IMR-90 (cell line): Measurements from ENCODE around the gene EPB41L1. TPM values are rescaled to one million over a fixed set of nuclear protein-coding genes. Genes with fewer than 3 reads are reported as not detected.

Experiments used
- ATAC-seq: fragments of 200-7000 bp; cut with Tn5 transposase; 2 replicates; pipeline ENCODE4 v1.9.1; 2020; ENCODE audit warnings: low read depth, mild to moderate bottlenecking, moderate library complexity
- BruUV-seq: library from RNA; stranded (reverse); fragments of 400-500 nt; replicated peaks from 2 replicates; lab custom pipeline; 2021; lab: Mats Ljungman, UMichigan
- CTCF ChIA-PET: fragments of 300-600 bp; formaldehyde crosslinking; extraction: SDS; loops from one replicate; lab custom pipeline; 2021; ENCODE audit warnings: antibody characterized with exemption; lab: Yijun Ruan, JAX
- POLR2A ChIA-PET: fragments of 300-600 bp; sonication (Branson Sonifier 250); formaldehyde crosslinking; loops from one replicate; lab custom pipeline; 2022; ENCODE audit warnings: antibody characterized with exemption; ENCODE audit not compliant: unreplicated experiment; lab: Charles Lee
- DNase-seq: peaks from one replicate; pipeline ENCODE4 v3.0.0; 2013
- H2AFZ ChIP-seq: replicated peaks from 2 replicates; pipeline ENCODE3; 2013; ENCODE audit warnings: low read length, mild to moderate bottlenecking; ENCODE audit not compliant: poor library complexity
- H2AK5ac ChIP-seq: 2 replicates; pipeline ENCODE4 v1.6.1; 2013; ENCODE audit warnings: low read depth, low read length, inconsistent platforms
- H2AK9ac ChIP-seq: replicated peaks from 2 replicates; pipeline ENCODE3; 2013; ENCODE audit warnings: mild to moderate bottlenecking, low read depth, low read length, moderate library complexity; ENCODE audit not compliant: poor library complexity
- H2BK120ac ChIP-seq: 2 replicates; pipeline ENCODE4 v1.6.1; 2013; ENCODE audit warnings: low read depth, low read length, inconsistent platforms
- H2BK15ac ChIP-seq: 3 replicates; pipeline ENCODE4 v1.6.1; 2013; ENCODE audit warnings: low read depth, low read length, inconsistent platforms
- H2BK20ac ChIP-seq: 2 replicates; pipeline ENCODE4 v1.6.1; 2013; ENCODE audit warnings: low read depth, mild to moderate bottlenecking, inconsistent platforms, low read length, moderate library complexity
- H2BK5ac ChIP-seq: 2 replicates; pipeline ENCODE4 v1.6.1; 2013; ENCODE audit warnings: mild to moderate bottlenecking, low read depth, low read length, inconsistent platforms; ENCODE audit not compliant: poor library complexity, severe bottlenecking
- H3K14ac ChIP-seq: replicated peaks from 2 replicates; pipeline ENCODE4 v1.6.1; 2013; ENCODE audit warnings: low read depth, low read length, inconsistent platforms
- H3K18ac ChIP-seq: 2 replicates; pipeline ENCODE4 v1.6.1; 2013; ENCODE audit warnings: low read depth, low read length, control low read depth
- H3K23ac ChIP-seq: 2 replicates; pipeline ENCODE4 v1.6.1; 2013; ENCODE audit warnings: low read depth, low read length, inconsistent platforms
- H3K27ac ChIP-seq: 2 replicates; pipeline ENCODE4 v1.5.1; 2013; ENCODE audit warnings: mild to moderate bottlenecking, control low read depth, low read length; ENCODE audit not compliant: insufficient read depth
- H3K27me3 ChIP-seq: 2 replicates; pipeline ENCODE4 v1.6.1; 2013; ENCODE audit warnings: low read length; ENCODE audit not compliant: control insufficient read depth, insufficient read depth
- H3K36me3 ChIP-seq: 2 replicates; pipeline ENCODE4 v1.6.1; 2013; ENCODE audit warnings: low read length, mixed read lengths; ENCODE audit not compliant: control insufficient read depth, insufficient read depth
- H3K4ac ChIP-seq: 2 replicates; pipeline ENCODE4 v1.6.1; 2013; ENCODE audit warnings: low read depth, low read length, inconsistent platforms
- H3K4me1 ChIP-seq: 2 replicates; pipeline ENCODE4 v1.6.1; 2013; ENCODE audit warnings: low read length, mixed read lengths; ENCODE audit not compliant: control insufficient read depth, insufficient read depth
- H3K4me2 ChIP-seq: 2 replicates; pipeline ENCODE4 v1.6.1; 2013; ENCODE audit warnings: low read depth, mild to moderate bottlenecking, control low read depth, low read length, moderate library complexity
- H3K4me3 ChIP-seq: 2 replicates; pipeline ENCODE4 v1.5.1; 2013; ENCODE audit warnings: low read depth, mild to moderate bottlenecking, control low read depth, low read length, moderate library complexity; ENCODE audit not compliant: insufficient read depth
- H3K56ac ChIP-seq: 2 replicates; pipeline ENCODE4 v1.6.1; 2013; ENCODE audit warnings: low read length, inconsistent platforms; ENCODE audit not compliant: insufficient read depth; ENCODE audit errors: extremely low read depth
- H3K79me1 ChIP-seq, 2 experiments: 2 replicates each; pipeline ENCODE4 v1.6.1; 2013; ENCODE audit warnings: low read length in 2 of 2, inconsistent platforms in 1 of 2, low read depth in 1 of 2
- H3K9ac ChIP-seq: 2 replicates; pipeline ENCODE4 v1.6.1; 2013; ENCODE audit warnings: low read depth, low read length, control low read depth
- H3K9me1 ChIP-seq: 2 replicates; pipeline ENCODE4 v1.6.1; 2013; ENCODE audit warnings: low read length, inconsistent platforms; ENCODE audit not compliant: insufficient read depth
- H3K9me3 ChIP-seq: 2 replicates; pipeline ENCODE4 v1.6.1; 2013; ENCODE audit warnings: low read length; ENCODE audit not compliant: control insufficient read depth, insufficient read depth
- H4K20me1 ChIP-seq: 2 replicates; pipeline ENCODE4 v1.6.1; 2013; ENCODE audit warnings: low read length, inconsistent platforms; ENCODE audit not compliant: insufficient read depth
- H4K5ac ChIP-seq: 2 replicates; pipeline ENCODE4 v1.6.1; 2013; ENCODE audit warnings: mild to moderate bottlenecking, low read depth, low read length, control low read depth
- H4K8ac ChIP-seq, 2 experiments: 2 replicates each; pipeline ENCODE4 v1.6.1; 2013; ENCODE audit warnings: low read depth in 2 of 2, low read length in 2 of 2, control low read depth in 1 of 2, inconsistent platforms in 1 of 2
- H4K91ac ChIP-seq: 2 replicates; pipeline ENCODE4 v1.6.1; 2013; ENCODE audit warnings: low read depth, low read length, inconsistent platforms; ENCODE audit not compliant: insufficient read depth
- BHLHE40 ChIP-seq: fragments of 150-350 bp; IDR thresholded peaks from 2 replicates; pipeline ENCODE4 v1.6.1; 2016; ENCODE audit warnings: mild to moderate bottlenecking, low read depth, low read length
- CHD1 ChIP-seq: IDR thresholded peaks from 2 replicates; pipeline ENCODE4 v1.6.1; 2012; ENCODE audit warnings: low read depth, low read length, improper control_type of control experiment
- MAZ ChIP-seq: IDR thresholded peaks from 2 replicates; pipeline ENCODE4 v1.6.1; 2012; ENCODE audit warnings: low read depth, mild to moderate bottlenecking, low read length, improper control_type of control experiment, moderate library complexity, borderline replicate concordance
- MXI1 ChIP-seq: IDR thresholded peaks from 2 replicates; pipeline ENCODE4 v1.6.1; 2012; ENCODE audit warnings: low read depth, mild to moderate bottlenecking, low read length, moderate library complexity, borderline replicate concordance
- POLR2A ChIP-seq: IDR thresholded peaks from 2 replicates; pipeline ENCODE4 v1.6.1; 2012; ENCODE audit warnings: mild to moderate bottlenecking, low read depth, low read length
- SMC3 ChIP-seq: fragments of 150-350 bp; IDR thresholded peaks from 2 replicates; pipeline ENCODE4 v1.6.1; 2016; ENCODE audit warnings: low read depth, mild to moderate bottlenecking, antibody characterized with exemption, low read length, moderate library complexity
- WGBS, 2 experiments: methylation state at CpG; one replicate each; pipeline versions ENCODE4 v1.1.5 to v1.1.7; 2013; ENCODE audit warnings: missing lambda C conversion rate in 2 of 2; ENCODE audit not compliant: insufficient read length in 1 of 2; ENCODE audit errors: extremely low coverage in 2 of 2; 5-methylcytosine and 5-hydroxymethylcytosine counted together
- dilution Hi-C: fragments of 300-500 bp; cut with HindIII; formaldehyde crosslinking; loops from one replicate; pipeline ENCODE4 v1.14.3; 2018; ENCODE audit warnings: low sequenced_read_pairs; ENCODE audit not compliant: unreplicated experiment
- in situ Hi-C: fragments of 300-500 bp; cut with MboI; formaldehyde crosslinking; loops from 3 replicates; pipeline ENCODE4 v1.14.3; 2019; ENCODE audit warnings: low sequenced_read_pairs, inconsistent platforms, mixed read lengths
- intact Hi-C: fragments of 100-400 bp; cut with micrococcal nuclease; formaldehyde crosslinking; loops from 2 replicates; pipeline ENCODE4 v1.10.0; 2022
- polyA plus RNA-seq, 3 experiments: library from polyadenylated mRNA; depleted of rRNA; stranded (reverse); fragments of >200 nt; gene quantifications; 2 replicates each; pipeline ENCODE4 v1.2.3, GENCODE V29; 2012; ENCODE audit warnings: low replicate concordance in 1 of 3
- total RNA-seq: library from RNA; depleted of rRNA; stranded (reverse); fragments of >200 nt; gene quantifications from 2 replicates; pipeline ENCODE4 v1.2.3, GENCODE V29; 2012
- TF ChIP-seq, protein P1 (sequence below): conservative IDR thresholded peaks from 2 replicates; pipeline ENCODE4 v1.5.1; 2012; ENCODE audit warnings: mild to moderate bottlenecking, low read depth, low read length, improper control_type of control experiment

Gene EPB41L1
- total and polyA plus RNA-seq, 2 of the 4 experiments (the other 2 are of a cell fraction): 12.5 to 33.7 TPM

DNA sequence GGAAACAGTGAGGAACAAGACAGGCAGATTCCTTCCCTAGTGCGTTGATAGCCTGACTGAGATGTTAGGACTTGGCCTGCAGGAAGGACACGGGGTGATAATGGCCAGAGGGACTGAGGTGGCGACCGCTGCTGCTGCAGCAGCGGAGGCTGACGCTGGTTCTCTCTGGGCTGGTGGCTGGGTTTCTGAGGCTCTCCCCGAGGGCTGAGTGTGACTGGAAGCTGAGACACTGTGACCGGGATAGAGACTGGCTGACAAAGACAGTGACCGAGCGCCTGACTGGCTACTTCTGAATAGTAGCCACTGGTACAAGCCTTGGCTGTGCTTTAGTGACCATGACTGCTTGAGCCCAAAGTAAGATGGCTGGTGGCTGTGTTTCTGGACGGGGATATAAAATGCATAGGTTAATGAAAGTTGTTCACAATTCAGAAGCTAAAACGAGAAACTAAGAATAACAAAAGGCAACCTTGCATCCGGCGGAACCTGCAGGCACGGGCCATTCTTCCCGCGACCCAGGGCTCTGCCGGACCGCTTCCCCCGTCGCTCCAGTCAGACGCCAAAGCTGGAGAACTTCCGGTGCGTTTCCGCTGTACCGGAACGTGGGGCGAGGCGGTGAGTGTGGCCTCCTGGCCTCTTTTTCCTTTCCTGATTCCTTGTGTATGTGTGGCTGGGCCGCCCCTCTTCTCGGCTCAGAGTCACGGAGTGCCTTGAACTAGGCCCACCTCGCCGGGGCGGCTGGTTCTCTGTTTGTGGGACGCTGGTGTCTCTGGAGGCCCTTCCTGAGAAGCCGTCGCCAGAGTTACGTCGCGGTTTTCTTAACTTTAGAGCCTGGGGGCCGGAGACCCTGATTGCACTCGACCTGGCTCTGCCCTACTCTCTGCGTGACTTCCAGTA is 81.6 kb downstream of the EPB41L1 start, which contains the start of gene AAR2:
AAR2 (plus strand) TSS at position 587 of the 894 bp plus-strand sequence. CDS start 3,391 bp downstream, outside the sequence.
- Histone ChIP-seq H3K18ac (peak within 1 kb of the TSS; percentile 33), H3K79me1 (peaks cover 11 to 35% of the 10 kb centered on the region in 2 experiments), H3K9ac (peak within 1 kb of the TSS; percentile 93), H3K4me2 (peak within 1 kb of the TSS; percentile 94), H3K4ac (peak within 1 kb of the TSS; percentile 86), H3K4me3 (peak within 1 kb of the TSS; percentile 73), H3K56ac (peak within 1 kb of the TSS; percentile 96), H3K23ac (peak within 1 kb of the TSS; percentile 79), H3K36me3 (peaks cover 8% of the 10 kb centered on the region), H2BK120ac (peak within 1 kb of the TSS; percentile 56), H3K27me3 (no peaks in the 10 kb centered on the region), H3K14ac (peak within 1 kb of the TSS; percentile 94), H4K8ac (peak within 1 kb of the TSS; percentile 99 to 100), H2BK5ac (peak within 1 kb of the TSS; percentile 79), H2BK15ac (peak within 1 kb of the TSS; percentile 74; the same call in 1 of the 3 replicates), H3K27ac (peak within 1 kb of the TSS; percentile 80), H2AK9ac (peak within 1 kb of the TSS; percentile 90), H3K9me3 (no peaks in the 10 kb centered on the region), H3K9me1 (0 out of 2 replicates have a peak, but pooled peaks cover 7% of the 10 kb centered on the region), H4K20me1 (0 out of 2 replicates have a peak, but pooled peaks cover 9% of the 10 kb centered on the region), H4K5ac (peak within 1 kb of the TSS; percentile 98), H3K4me1 (peaks cover 7% of the 10 kb centered on the region), H2AFZ (peak within 1 kb of the TSS; percentile 97), H2BK20ac (no peak within 1 kb of the TSS; the same call in 1 of the 2 replicates), H4K91ac (peak within 1 kb of the TSS; percentile 97), H2AK5ac (peak within 1 kb of the TSS; percentile 94)
- peak; percentile 78 for DNase-seq
- WGBS, 2 experiments: 23% methylated on average over 22 of the region's 44 CpGs; no CpG with 5 or more reads in 1 of the 2 experiments
- in situ Hi-C loops: no loop called here
- POLR2A ChIA-PET: interaction anchor here (0.5 kb wide), 1 partner anchor 57 kb away, joined by 8 read pairs; no protein-coding TSS in a partner anchor
- peak; percentile 99 for ATAC-seq
- intact Hi-C loops: no loop called here
- dilution Hi-C loops: no loop called here
- no TSS peak for BruUV-seq
- CTCF ChIA-PET: interaction anchor here (2.2 kb wide), 1 partner anchor 34 kb away, joined by 5 read pairs; no protein-coding TSS in a partner anchor
- no peak for TF ChIP-seq CHD1
- no peak; the same call in 1 of the 2 replicates for TF ChIP-seq MAZ
- TF ChIP-seq MXI1: peak; percentile 47; the same call in 1 of the 2 replicates
- peak; percentile 80 for TF ChIP-seq POLR2A
- TF ChIP-seq SMC3: 0 out of 2 replicates have a peak, but pooled peaks have one; percentile 15
- peak; percentile 46; the same call in 1 of the 2 replicates for TF ChIP-seq BHLHE40
- TF ChIP-seq, protein P1, sequence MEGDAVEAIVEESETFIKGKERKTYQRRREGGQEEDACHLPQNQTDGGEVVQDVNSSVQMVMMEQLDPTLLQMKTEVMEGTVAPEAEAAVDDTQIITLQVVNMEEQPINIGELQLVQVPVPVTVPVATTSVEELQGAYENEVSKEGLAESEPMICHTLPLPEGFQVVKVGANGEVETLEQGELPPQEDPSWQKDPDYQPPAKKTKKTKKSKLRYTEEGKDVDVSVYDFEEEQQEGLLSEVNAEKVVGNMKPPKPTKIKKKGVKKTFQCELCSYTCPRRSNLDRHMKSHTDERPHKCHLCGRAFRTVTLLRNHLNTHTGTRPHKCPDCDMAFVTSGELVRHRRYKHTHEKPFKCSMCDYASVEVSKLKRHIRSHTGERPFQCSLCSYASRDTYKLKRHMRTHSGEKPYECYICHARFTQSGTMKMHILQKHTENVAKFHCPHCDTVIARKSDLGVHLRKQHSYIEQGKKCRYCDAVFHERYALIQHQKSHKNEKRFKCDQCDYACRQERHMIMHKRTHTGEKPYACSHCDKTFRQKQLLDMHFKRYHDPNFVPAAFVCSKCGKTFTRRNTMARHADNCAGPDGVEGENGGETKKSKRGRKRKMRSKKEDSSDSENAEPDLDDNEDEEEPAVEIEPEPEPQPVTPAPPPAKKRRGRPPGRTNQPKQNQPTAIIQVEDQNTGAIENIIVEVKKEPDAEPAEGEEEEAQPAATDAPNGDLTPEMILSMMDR: no peak
